Panc1 (cell line): ENCODE results near the gene UBTFL1. TPM values are rescaled to one million over a fixed set of nuclear protein-coding genes. Genes with fewer than 3 reads are reported as not detected.

Experiments
- ATAC-seq: fragments of 200-7000 bp; cut with Tn5 transposase; 2 replicates; pipeline ENCODE4 v1.9.1; 2020; ENCODE audit warnings: mild to moderate bottlenecking, moderate library complexity
- BruUV-seq: library from RNA; stranded (reverse); fragments of 400-500 nt; replicated peaks from 2 replicates; lab custom pipeline; 2021; lab: Mats Ljungman, UMichigan
- CTCF ChIA-PET: fragments of 300-600 bp; sonication (Branson Sonifier 250); formaldehyde crosslinking; loops from one replicate; lab custom pipeline; 2022; ENCODE audit warnings: antibody characterized with exemption; lab: Charles Lee
- POLR2A ChIA-PET: fragments of 300-600 bp; sonication (Branson Sonifier 250); formaldehyde crosslinking; loops from one replicate; lab custom pipeline; 2022; ENCODE audit warnings: antibody characterized with exemption; lab: Charles Lee
- DNase-seq: peaks from one replicate; pipeline ENCODE4 v3.0.0-alpha.2; 2010; ENCODE audit warnings: low read depth, low spot score
- H3K27ac ChIP-seq: 2 replicates; pipeline ENCODE4 v1.5.1; 2011; ENCODE audit warnings: mild to moderate bottlenecking, low read length, inconsistent platforms
- H3K27me3 ChIP-seq: fragments of 200-500 bp; sonication (Bioruptor generic); 2 replicates; pipeline ENCODE4 v1.6.0; 2014; ENCODE audit warnings: low read length, inconsistent platforms; ENCODE audit not compliant: control insufficient read depth, insufficient read depth
- H3K36me3 ChIP-seq: fragments of 200-500 bp; sonication (Bioruptor generic); 2 replicates; pipeline ENCODE4 v1.5.1; 2014; ENCODE audit warnings: inconsistent platforms, mild to moderate bottlenecking, low read length, moderate library complexity; ENCODE audit not compliant: control insufficient read depth, insufficient read depth
- H3K4me1 ChIP-seq: 2 replicates; pipeline ENCODE4 v1.5.1; 2011; ENCODE audit warnings: inconsistent platforms, mild to moderate bottlenecking, low read length, moderate library complexity; ENCODE audit not compliant: control insufficient read depth, insufficient read depth
- H3K4me3 ChIP-seq, 2 experiments: 2 replicates each; pipeline ENCODE4 v1.5.1; 2011 to 2012; ENCODE audit warnings: low read depth in 2 of 2, low read length in 2 of 2, mild to moderate bottlenecking in 2 of 2, inconsistent platforms in 1 of 2, moderate library complexity in 1 of 2
- H3K9me3 ChIP-seq: fragments of 200-500 bp; sonication (Bioruptor generic); 2 replicates; pipeline ENCODE4 v1.5.1; 2014; ENCODE audit warnings: low read depth, mild to moderate bottlenecking, inconsistent platforms, low read length, moderate library complexity; ENCODE audit not compliant: control insufficient read depth, insufficient read depth
- POLR2AphosphoS5 ChIP-seq: IDR thresholded peaks from 2 replicates; pipeline ENCODE4 v1.6.1; 2012; ENCODE audit warnings: mild to moderate bottlenecking, low read depth, low read length, moderate library complexity
- SIN3A ChIP-seq: IDR thresholded peaks from 2 replicates; pipeline ENCODE4 v1.6.1; 2012; ENCODE audit warnings: low read depth, mild to moderate bottlenecking, low read length, moderate library complexity, borderline replicate concordance; ENCODE audit not compliant: insufficient read depth
- TCF7L2 ChIP-seq: IDR thresholded peaks from 2 replicates; pipeline ENCODE4 v1.6.1; 2011; ENCODE audit warnings: mild to moderate bottlenecking, low read depth, low read length, inconsistent platforms
- in situ Hi-C: cut with HindIII; loops from 2 replicates; pipeline ENCODE4 v1.10.0; 2016; ENCODE audit warnings: low sequenced_read_pairs, low pct_unique_long_range_greater_than_20kb
- intact Hi-C: fragments of 100-400 bp; cut with micrococcal nuclease; formaldehyde crosslinking; loops from one replicate; pipeline ENCODE4 v1.10.0; 2022; ENCODE audit not compliant: unreplicated experiment
- total RNA-seq: library from RNA; stranded (reverse); gene quantifications from one replicate; pipeline ENCODE4 v1.2.1, GENCODE V29; 2021; ENCODE audit not compliant: unreplicated experiment
- TF ChIP-seq, protein P1 (sequence below): fragments of 450-650 bp; IDR thresholded peaks from 2 replicates; pipeline ENCODE4 v1.5.1; 2017; ENCODE audit warnings: mild to moderate bottlenecking
- TF ChIP-seq, protein P2 (sequence below), 2 experiments: IDR thresholded peaks; 2 replicates each; pipeline ENCODE4 v1.6.1; 2011 to 2012; ENCODE audit warnings: low read depth in 2 of 2, control low read depth in 1 of 2, low read length in 1 of 2, mild to moderate bottlenecking in 1 of 2, moderate library complexity in 1 of 2; ENCODE audit not compliant: insufficient read depth in 1 of 2

Gene UBTFL1
- total RNA-seq, 1 experiment from 2014 or later = not detected

DNA sequence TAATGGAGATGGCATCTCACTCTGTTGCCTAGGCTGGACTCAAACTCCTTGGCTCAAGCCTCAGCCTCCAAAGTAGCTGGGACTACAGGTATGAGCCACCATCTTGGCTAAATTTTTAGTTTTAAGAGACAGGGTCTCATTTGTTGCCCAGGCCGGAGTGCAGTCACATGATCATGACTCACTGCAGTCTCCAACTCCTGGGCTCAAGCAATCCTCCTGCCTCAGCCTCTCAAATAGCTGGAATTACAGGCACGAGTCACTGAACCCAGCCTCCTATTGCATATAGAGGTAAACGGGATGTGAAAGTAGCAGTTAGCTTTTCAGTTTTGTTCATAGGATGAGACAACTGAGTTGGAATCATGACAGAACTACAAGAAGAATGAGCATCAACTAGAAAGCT is 39.2 kb downstream of the UBTFL1 start:
- no peak overlapping the region for H3K27ac ChIP-seq
- BruUV-seq = no TSS peak
- intact Hi-C loops = no loop called here
- TF ChIP-seq SIN3A (no peak), POLR2AphosphoS5 (no peak), TCF7L2 (no peak)
- TF ChIP-seq, protein P1, sequence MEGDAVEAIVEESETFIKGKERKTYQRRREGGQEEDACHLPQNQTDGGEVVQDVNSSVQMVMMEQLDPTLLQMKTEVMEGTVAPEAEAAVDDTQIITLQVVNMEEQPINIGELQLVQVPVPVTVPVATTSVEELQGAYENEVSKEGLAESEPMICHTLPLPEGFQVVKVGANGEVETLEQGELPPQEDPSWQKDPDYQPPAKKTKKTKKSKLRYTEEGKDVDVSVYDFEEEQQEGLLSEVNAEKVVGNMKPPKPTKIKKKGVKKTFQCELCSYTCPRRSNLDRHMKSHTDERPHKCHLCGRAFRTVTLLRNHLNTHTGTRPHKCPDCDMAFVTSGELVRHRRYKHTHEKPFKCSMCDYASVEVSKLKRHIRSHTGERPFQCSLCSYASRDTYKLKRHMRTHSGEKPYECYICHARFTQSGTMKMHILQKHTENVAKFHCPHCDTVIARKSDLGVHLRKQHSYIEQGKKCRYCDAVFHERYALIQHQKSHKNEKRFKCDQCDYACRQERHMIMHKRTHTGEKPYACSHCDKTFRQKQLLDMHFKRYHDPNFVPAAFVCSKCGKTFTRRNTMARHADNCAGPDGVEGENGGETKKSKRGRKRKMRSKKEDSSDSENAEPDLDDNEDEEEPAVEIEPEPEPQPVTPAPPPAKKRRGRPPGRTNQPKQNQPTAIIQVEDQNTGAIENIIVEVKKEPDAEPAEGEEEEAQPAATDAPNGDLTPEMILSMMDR = no peak
- TF ChIP-seq, protein P2, sequence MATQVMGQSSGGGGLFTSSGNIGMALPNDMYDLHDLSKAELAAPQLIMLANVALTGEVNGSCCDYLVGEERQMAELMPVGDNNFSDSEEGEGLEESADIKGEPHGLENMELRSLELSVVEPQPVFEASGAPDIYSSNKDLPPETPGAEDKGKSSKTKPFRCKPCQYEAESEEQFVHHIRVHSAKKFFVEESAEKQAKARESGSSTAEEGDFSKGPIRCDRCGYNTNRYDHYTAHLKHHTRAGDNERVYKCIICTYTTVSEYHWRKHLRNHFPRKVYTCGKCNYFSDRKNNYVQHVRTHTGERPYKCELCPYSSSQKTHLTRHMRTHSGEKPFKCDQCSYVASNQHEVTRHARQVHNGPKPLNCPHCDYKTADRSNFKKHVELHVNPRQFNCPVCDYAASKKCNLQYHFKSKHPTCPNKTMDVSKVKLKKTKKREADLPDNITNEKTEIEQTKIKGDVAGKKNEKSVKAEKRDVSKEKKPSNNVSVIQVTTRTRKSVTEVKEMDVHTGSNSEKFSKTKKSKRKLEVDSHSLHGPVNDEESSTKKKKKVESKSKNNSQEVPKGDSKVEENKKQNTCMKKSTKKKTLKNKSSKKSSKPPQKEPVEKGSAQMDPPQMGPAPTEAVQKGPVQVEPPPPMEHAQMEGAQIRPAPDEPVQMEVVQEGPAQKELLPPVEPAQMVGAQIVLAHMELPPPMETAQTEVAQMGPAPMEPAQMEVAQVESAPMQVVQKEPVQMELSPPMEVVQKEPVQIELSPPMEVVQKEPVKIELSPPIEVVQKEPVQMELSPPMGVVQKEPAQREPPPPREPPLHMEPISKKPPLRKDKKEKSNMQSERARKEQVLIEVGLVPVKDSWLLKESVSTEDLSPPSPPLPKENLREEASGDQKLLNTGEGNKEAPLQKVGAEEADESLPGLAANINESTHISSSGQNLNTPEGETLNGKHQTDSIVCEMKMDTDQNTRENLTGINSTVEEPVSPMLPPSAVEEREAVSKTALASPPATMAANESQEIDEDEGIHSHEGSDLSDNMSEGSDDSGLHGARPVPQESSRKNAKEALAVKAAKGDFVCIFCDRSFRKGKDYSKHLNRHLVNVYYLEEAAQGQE (IDR thresholded peaks at IDR 0.05; ENCODE audit: insufficient read depth in 1 of 2, low read depth in 2 of 2, low read length in 1 of 2) = no peak
- no peak overlapping the region for H3K4me3 ChIP-seq
- no peaks in the 10 kb centered on the region; the same call in 1 of the 2 replicates for H3K27me3 ChIP-seq
- no peaks in the 10 kb centered on the region for H3K36me3 ChIP-seq
- no peaks in the 10 kb centered on the region for H3K4me1 ChIP-seq
- ATAC-seq = no peak
- CTCF ChIA-PET = no interaction called here
- POLR2A ChIA-PET = no interaction called here
- DNase-seq = no peak
- in situ Hi-C loops = no loop called here
- H3K9me3 ChIP-seq = no peaks in the 10 kb centered on the region

DNA sequence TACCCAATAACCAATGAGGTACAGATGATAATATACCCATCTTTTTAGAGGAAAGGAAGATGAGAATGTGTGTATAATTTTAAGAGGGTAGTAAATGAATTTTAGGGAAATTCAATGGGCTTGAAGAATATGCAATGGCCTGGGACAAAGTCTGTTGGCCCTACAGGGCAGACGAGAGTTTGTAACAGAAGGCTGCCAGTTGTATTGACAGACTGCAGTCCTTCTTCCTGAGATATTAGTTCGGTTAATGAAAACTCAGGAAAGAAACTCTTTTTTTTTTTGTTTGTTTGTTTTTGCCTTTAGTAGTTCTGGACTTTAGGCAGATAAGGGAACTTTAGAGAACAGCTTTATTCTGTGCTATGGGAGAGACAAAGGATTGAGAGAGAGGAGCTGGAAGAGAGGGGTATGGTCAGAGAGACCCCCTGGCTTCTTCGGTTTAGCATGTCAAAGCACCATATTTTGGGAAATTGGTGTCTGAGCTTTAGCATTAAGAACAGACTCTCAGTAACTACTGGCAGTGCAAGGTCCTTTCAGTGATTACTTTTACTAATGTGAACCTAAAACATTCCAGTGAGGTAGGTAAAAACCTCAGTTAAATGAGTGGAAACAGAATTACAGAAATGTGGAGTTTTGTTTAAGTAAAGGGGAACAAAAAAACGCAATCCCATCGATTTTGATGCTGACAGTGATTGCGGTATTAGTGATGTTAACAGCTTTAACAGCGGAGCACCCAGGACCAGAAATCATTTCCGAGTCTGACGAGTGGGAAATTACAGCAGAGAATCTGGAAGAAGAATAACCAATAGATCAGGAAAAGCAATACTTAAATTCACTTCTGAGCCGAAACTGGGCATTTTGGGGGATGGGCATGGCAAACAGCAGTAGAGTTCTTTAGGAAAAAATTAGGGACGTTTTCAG is 48.1 kb downstream of the UBTFL1 start:
- Histone ChIP-seq H3K4me1 (peaks cover 10% of the 10 kb centered on the region), H3K27ac (no peak overlapping the region), H3K27me3 (peaks cover 40% of the 10 kb centered on the region), H3K36me3 (no peaks in the 10 kb centered on the region), H3K4me3 (peak overlapping the region; percentile 42 to 57), H3K9me3 (no peaks in the 10 kb centered on the region)
- TF ChIP-seq, protein P2 (IDR thresholded peaks at IDR 0.05; ENCODE audit: insufficient read depth in 1 of 2, low read depth in 2 of 2, low read length in 1 of 2) = no peak
- TF ChIP-seq POLR2AphosphoS5 (no peak), TCF7L2 (no peak), SIN3A (no peak)
- TF ChIP-seq, protein P1 = no peak
- ChIA-PET CTCF (no interaction called here), POLR2A (no interaction called here)
- intact Hi-C loops = no loop called here
- ATAC-seq (no peak), DNase-seq (no peak)
- in situ Hi-C loops = no loop called here
- BruUV-seq = no TSS peak
